HepG2 (cell line): ENCODE measurements around the gene SPX. TPM values are rescaled to one million over a fixed set of nuclear protein-coding genes. Genes with fewer than 3 reads are reported as not detected.
A peak's percentile ranks its signal among the peaks of the same experiment; 100 is the strongest.

Experiments used
- FOSL1 ChIP-seq: sonication (generic); formaldehyde crosslinking; IDR thresholded peaks from 2 replicates; pipeline ENCODE4 v1.9.0; 2021; ENCODE audit warnings: missing genetic modification reagents, borderline replicate concordance
- GFI1 ChIP-seq: sonication (generic); formaldehyde crosslinking; IDR thresholded peaks from 2 replicates; pipeline ENCODE4 v1.5.0; 2020; ENCODE audit warnings: missing genetic modification reagents, mild to moderate bottlenecking, borderline replicate concordance
- HDAC1 ChIP-seq: sonication (generic); formaldehyde crosslinking; IDR thresholded peaks from 2 replicates; pipeline ENCODE4 v1.5.1; 2020; ENCODE audit warnings: mild to moderate bottlenecking, missing genetic modification reagents
- HINFP ChIP-seq: sonication (generic); formaldehyde crosslinking; IDR thresholded peaks from 2 replicates; pipeline ENCODE4 v1.4.0; 2020; ENCODE audit warnings: low read depth, mild to moderate bottlenecking, missing genetic modification reagents
- NFYC ChIP-seq: IDR thresholded peaks from 2 replicates; pipeline ENCODE4 v1.6.1; 2016; ENCODE audit warnings: missing genetic modification reagents, missing compliant biosample characterization
- RFX3 ChIP-seq: IDR thresholded peaks from 2 replicates; pipeline ENCODE4 v1.6.1; 2016; ENCODE audit warnings: missing biosample characterization, missing genetic modification reagents
- TEF ChIP-seq: sonication (generic); formaldehyde crosslinking; IDR thresholded peaks from 2 replicates; pipeline ENCODE4 v1.5.0; 2020; ENCODE audit warnings: missing genetic modification reagents
- ZFP1 ChIP-seq: IDR thresholded peaks from 2 replicates; pipeline ENCODE4 v1.6.1; 2016
- ZKSCAN1 ChIP-seq: fragments of 150-350 bp; IDR thresholded peaks from 2 replicates; pipeline ENCODE4 v1.6.1; 2014; ENCODE audit warnings: low read length
- ZNF180 ChIP-seq: sonication (generic); formaldehyde crosslinking; IDR thresholded peaks from 2 replicates; pipeline ENCODE4 v1.4.0; 2020; ENCODE audit warnings: low read depth, missing genetic modification reagents, borderline replicate concordance
- ZNF292 ChIP-seq: sonication (generic); formaldehyde crosslinking; IDR thresholded peaks from 2 replicates; pipeline ENCODE4 v1.8.1; 2022; ENCODE audit warnings: mild to moderate bottlenecking, low read depth, missing genetic modification reagents, borderline replicate concordance
- ZNF670 ChIP-seq: sonication (generic); formaldehyde crosslinking; IDR thresholded peaks from 2 replicates; pipeline ENCODE4 v1.8.0; 2022; ENCODE audit warnings: mild to moderate bottlenecking, missing genetic modification reagents, borderline replicate concordance
- ZNF710 ChIP-seq: sonication (generic); formaldehyde crosslinking; IDR thresholded peaks from 2 replicates; pipeline ENCODE4 v1.5.0; 2020; ENCODE audit warnings: mild to moderate bottlenecking, missing genetic modification reagents, borderline replicate concordance
- ZNF83 ChIP-seq: sonication (generic); formaldehyde crosslinking; IDR thresholded peaks from 2 replicates; pipeline ENCODE4 v1.4.0; 2020; ENCODE audit warnings: missing genetic modification reagents, mild to moderate bottlenecking, borderline replicate concordance
- polyA plus RNA-seq, 8 experiments: library from polyadenylated mRNA; depleted of rRNA in 3 of 8; stranded (reverse) in 7 of 8; unstranded in 1 of 8; fragments of >200 nt; fragmentation: Illumina TruSeq in 4 of 8; extraction: Trizol in 4 of 8; gene quantifications; 2 replicates each; pipeline versions ENCODE4 v1.2.1 to v1.2.3, GENCODE V29; 2011 to 2016; ENCODE audit warnings: low read depth in 4 of 8, missing spikeins in 1 of 8, mixed read lengths in 1 of 8; ENCODE audit not compliant: insufficient read depth in 1 of 8
- total RNA-seq, 5 experiments: library from RNA; depleted of rRNA; stranded (reverse); fragments of >200 nt; fragmentation: Illumina TruSeq; extraction: Trizol; gene quantifications; 2 replicates each; pipeline ENCODE4 v1.2.3, GENCODE V29; 2016; ENCODE audit warnings: low read depth in 1 of 5
- TF ChIP-seq, protein P1 (sequence below): sonication (generic); formaldehyde crosslinking; IDR thresholded peaks from 2 replicates; pipeline ENCODE4 v1.4.0; 2020; ENCODE audit warnings: missing genetic modification reagents

SPX gene
- total and polyA plus RNA-seq, 2 of the 13 experiments (the other 11 are each of a cell fraction or from before 2014, with no cell fraction given): 0.07 to 0.16 TPM

DNA sequence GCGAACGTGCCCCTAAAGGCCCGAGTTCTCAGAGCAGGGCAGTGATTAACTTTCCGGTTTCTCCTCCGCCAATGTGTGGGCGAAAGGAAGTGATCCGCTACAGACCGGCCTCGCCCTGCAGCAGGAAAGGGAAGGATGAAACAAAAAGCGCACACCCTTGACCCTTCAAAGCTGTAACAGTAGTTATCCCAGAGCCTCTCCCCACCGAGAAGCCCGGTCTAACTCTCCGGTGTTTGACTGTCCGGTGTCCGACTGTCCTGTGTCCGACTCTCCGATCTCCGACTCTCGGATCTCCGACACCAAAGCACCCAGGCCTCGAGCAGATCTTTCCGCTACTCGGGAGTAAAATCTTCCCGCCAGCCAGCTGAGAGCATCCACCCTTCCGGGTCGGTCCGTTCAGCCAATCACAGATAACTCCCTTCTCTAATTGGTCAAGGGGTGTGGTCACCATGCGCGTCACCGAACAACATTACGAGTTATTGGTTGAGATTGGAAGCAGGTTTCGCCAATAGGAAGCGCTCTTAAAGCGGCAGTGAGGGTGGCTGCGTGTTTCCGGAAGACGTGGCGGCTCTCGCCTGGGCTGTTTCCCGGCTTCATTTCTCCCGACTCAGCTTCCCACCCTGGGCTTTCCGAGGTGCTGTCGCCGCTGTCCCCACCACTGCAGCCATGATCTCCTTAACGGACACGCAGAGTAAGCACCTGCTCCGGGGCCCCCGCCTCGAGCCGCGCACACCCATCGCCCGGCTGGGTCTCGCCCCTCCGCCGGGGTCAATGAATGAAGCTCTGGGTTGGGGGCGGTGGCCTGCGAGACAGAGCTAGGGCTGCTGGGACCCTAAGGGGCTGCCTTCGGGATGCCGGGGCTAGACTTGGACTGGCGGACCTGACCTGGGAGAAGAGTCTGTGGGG lies 24.6 kb upstream of the SPX start, which contains the start of the genes GOLT1B and RECQL (continued):
- TF ChIP-seq TEF (no peak), ZNF180 (CRISPR knock-in tag) (no peak), ZNF292 (CRISPR knock-in tag) (no peak), ZNF670 (peak; percentile 64; the same call in 1 of the 2 replicates), NFYC (CRISPR knock-in tag) (peak; percentile 98), GFI1 (CRISPR knock-in tag) (peak; percentile 35; the same call in 1 of the 2 replicates), RFX3 (CRISPR knock-in tag) (no peak), ZFP1 (CRISPR knock-in tag) (0 out of 2 replicates have a peak, but pooled peaks have one; percentile 21), ZNF710 (CRISPR knock-in tag) (peak; percentile 51; the same call in 1 of the 2 replicates), HINFP (CRISPR knock-in tag) (no peak), ZNF83 (CRISPR knock-in tag) (0 out of 2 replicates have a peak, but pooled peaks have one; percentile 81), HDAC1 (CRISPR knock-in tag) (peak; percentile 98), FOSL1 (no peak), ZKSCAN1 (no peak)
- TF ChIP-seq, protein P1, sequence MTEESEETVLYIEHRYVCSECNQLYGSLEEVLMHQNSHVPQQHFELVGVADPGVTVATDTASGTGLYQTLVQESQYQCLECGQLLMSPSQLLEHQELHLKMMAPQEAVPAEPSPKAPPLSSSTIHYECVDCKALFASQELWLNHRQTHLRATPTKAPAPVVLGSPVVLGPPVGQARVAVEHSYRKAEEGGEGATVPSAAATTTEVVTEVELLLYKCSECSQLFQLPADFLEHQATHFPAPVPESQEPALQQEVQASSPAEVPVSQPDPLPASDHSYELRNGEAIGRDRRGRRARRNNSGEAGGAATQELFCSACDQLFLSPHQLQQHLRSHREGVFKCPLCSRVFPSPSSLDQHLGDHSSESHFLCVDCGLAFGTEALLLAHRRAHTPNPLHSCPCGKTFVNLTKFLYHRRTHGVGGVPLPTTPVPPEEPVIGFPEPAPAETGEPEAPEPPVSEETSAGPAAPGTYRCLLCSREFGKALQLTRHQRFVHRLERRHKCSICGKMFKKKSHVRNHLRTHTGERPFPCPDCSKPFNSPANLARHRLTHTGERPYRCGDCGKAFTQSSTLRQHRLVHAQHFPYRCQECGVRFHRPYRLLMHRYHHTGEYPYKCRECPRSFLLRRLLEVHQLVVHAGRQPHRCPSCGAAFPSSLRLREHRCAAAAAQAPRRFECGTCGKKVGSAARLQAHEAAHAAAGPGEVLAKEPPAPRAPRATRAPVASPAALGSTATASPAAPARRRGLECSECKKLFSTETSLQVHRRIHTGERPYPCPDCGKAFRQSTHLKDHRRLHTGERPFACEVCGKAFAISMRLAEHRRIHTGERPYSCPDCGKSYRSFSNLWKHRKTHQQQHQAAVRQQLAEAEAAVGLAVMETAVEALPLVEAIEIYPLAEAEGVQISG (CRISPR knock-in tag): peak; percentile 45; the same call in 1 of the 2 replicates
